ENCODE measurements around the gene NRL. TPM values are rescaled to one million over a fixed set of nuclear protein-coding genes. Genes with fewer than 3 reads are reported as not detected.

The NRL gene
- total RNA-seq, 1 experiment from 2014 or later: 2.3 TPM

DNA sequence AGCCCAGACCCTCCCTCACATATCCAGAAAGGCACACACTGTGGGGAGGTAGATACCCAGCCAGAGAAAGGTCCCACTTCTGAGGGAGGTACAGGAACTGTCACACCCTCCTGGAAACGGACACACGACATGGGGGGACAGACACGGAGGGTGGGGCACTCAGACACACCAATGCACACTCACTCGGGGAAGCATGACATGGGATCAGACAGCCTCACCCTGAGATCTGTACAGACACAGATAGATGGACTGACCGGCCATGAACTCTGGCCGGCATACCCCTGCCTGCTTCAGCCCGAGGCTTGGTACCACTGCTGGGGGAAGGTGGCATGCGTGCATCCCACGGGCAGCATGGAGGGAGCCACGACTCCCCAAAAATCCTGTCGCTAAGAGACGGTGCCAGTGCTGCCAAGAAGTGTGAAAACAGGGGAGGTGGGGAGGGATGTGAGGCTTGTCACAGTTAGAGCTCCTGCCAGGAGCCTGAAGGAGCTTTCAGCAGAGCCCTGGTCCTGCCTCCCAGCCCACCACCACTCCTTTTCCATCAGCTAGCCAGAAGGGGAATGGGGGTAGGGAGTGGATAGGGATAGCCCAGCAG lies 42.8 kb downstream of the NRL start:
- Histone ChIP-seq H3F3A (ENCODE audit: insufficient read depth, low read depth) (no peaks in the 10 kb centered on the region), H3K9me2 (ENCODE audit: insufficient read depth) (no peaks in the 10 kb centered on the region), H3K4me2 (no peak overlapping the region), H3K9me3 (ENCODE audit: insufficient read depth, low read depth) (no peaks in the 10 kb centered on the region), H2AFZ (no peak overlapping the region), H3K27me3 (ENCODE audit: insufficient read depth, low read depth) (peaks cover 13% of the 10 kb centered on the region), H3K4me1 (replicated peaks; ENCODE audit: insufficient read depth) (no peaks in the 10 kb centered on the region), H3K4me3 (no peak overlapping the region), H4K20me1 (ENCODE audit: insufficient read depth) (no peaks in the 10 kb centered on the region), H3K36me3 (ENCODE audit: low read depth) (no peaks in the 10 kb centered on the region), H3K27ac (no peak overlapping the region), H3K79me2 (ENCODE audit: low read depth) (no peaks in the 10 kb centered on the region)
- no TSS peak for BruUV-seq (replicated peaks)
- intact Hi-C loops (cut with micrococcal nuclease; ENCODE audit: unreplicated experiment): no loop called here
- ChIA-PET POLR2A (ENCODE audit: unreplicated experiment) (no interaction called here), CTCF (no interaction called here)
- DNase-seq: no peak
- TF ChIP-seq EZH2 (IDR thresholded peaks at IDR 0.05; ENCODE audit: low read depth): no peak

DNA sequence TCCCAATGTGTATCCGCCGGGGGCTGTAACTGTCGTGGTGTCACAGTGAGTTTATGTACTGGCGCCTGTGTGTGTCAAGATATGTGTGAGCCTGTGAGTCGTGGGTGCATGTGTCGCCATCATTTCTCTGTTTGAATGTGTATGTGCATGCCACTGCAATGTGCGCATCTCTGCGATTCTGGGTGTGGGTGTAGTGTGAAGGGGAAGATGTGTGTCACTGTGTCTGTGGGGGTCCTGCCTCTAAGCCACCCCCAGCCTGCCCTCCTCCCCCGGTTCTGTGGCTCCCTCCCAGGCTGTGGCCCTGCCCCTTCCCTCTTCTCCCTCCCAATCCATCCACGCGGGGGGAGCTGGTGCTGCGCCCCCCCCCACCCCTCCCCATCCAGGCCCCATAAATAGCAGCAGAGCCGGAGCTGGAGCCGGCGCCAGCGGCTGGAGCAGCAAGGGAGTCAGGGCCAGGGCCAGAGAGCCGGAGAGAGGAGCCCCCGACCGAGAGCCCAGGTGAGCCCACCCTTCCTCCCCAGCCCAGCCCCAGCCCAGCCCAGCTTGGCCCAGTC lies 43.5 kb downstream of the NRL start, which contains the start of gene CPNE6:
CPNE6 (plus strand) TSS at position 419 of the 554 bp plus-strand sequence. CDS start 1,375 bp downstream, outside the sequence.
- Histone ChIP-seq H3K36me3 (ENCODE audit: low read depth) (no peaks in the 10 kb centered on the region), H3K27ac (no peak within 1 kb of the TSS), H3K4me1 (replicated peaks; ENCODE audit: insufficient read depth) (no peaks in the 10 kb centered on the region), H3K79me2 (ENCODE audit: low read depth) (no peaks in the 10 kb centered on the region), H3K9me2 (ENCODE audit: insufficient read depth) (no peaks in the 10 kb centered on the region), H4K20me1 (ENCODE audit: insufficient read depth) (no peaks in the 10 kb centered on the region), H3K4me2 (no peak within 1 kb of the TSS), H3K27me3 (ENCODE audit: insufficient read depth, low read depth) (peaks cover 13% of the 10 kb centered on the region), H3K9me3 (ENCODE audit: insufficient read depth, low read depth) (no peaks in the 10 kb centered on the region), H3K4me3 (no peak within 1 kb of the TSS), H2AFZ (no peak within 1 kb of the TSS), H3F3A (ENCODE audit: insufficient read depth, low read depth) (no peaks in the 10 kb centered on the region)
- no TSS peak for BruUV-seq (replicated peaks)
- TF ChIP-seq EZH2 (IDR thresholded peaks at IDR 0.05; ENCODE audit: low read depth): no peak
- TF ChIP-seq, protein P1, sequence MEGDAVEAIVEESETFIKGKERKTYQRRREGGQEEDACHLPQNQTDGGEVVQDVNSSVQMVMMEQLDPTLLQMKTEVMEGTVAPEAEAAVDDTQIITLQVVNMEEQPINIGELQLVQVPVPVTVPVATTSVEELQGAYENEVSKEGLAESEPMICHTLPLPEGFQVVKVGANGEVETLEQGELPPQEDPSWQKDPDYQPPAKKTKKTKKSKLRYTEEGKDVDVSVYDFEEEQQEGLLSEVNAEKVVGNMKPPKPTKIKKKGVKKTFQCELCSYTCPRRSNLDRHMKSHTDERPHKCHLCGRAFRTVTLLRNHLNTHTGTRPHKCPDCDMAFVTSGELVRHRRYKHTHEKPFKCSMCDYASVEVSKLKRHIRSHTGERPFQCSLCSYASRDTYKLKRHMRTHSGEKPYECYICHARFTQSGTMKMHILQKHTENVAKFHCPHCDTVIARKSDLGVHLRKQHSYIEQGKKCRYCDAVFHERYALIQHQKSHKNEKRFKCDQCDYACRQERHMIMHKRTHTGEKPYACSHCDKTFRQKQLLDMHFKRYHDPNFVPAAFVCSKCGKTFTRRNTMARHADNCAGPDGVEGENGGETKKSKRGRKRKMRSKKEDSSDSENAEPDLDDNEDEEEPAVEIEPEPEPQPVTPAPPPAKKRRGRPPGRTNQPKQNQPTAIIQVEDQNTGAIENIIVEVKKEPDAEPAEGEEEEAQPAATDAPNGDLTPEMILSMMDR (conservative IDR thresholded peaks at IDR 0.05): no peak
- no peak for DNase-seq
- ChIA-PET CTCF (no interaction called here), POLR2A (ENCODE audit: unreplicated experiment) (no interaction called here)
- intact Hi-C loops (cut with micrococcal nuclease; ENCODE audit: unreplicated experiment): no loop called here

DNA sequence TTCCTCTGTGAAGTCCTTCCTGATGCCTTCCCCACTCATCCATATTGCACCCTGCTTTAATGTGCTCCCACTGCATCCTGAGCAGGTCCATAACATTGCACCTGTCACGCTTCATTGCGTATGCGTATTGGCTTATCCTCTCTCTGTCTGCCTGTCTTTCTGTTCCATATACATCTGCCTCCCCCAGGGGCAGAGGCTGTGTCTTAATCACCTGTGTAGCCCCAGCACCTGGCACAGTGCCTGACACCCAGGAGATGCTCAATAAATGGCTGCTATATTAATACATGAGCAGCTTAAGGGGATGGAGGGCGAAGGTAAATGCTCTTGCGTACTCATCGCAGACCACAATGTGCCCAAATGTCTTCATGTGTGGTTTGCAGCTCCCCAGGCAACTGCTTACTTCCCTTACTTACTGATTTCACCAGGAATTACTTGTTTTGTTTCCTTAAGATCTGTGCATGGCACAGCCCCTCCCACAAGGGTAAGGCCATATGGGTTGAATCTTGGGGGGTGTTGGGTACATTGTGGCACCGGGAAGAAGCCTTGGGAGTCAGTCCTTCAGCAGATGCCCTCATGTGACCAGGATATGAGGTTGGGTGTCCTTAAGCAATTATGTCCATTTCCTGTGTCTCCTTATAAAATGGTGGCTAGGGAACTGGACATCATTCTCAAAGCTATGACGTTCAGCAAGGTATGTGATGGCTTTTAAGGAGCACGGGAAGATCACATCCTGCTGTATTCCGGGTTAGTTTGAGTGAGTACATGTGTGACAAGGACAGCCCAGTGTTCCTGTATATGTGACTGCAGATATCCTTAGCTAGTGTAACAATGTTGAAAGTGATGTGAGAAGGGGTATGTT lies 44.2 kb downstream of the NRL start:
- TF ChIP-seq, protein P1 (conservative IDR thresholded peaks at IDR 0.05): no peak
- TF ChIP-seq EZH2 (IDR thresholded peaks at IDR 0.05; ENCODE audit: low read depth): no peak
- Histone ChIP-seq H3K4me1 (replicated peaks; ENCODE audit: insufficient read depth) (no peaks in the 10 kb centered on the region), H2AFZ (no peak overlapping the region), H3K27ac (no peak overlapping the region), H3K4me2 (no peak overlapping the region), H4K20me1 (ENCODE audit: insufficient read depth) (no peaks in the 10 kb centered on the region), H3K4me3 (no peak overlapping the region), H3K36me3 (ENCODE audit: low read depth) (no peaks in the 10 kb centered on the region), H3K27me3 (ENCODE audit: insufficient read depth, low read depth) (peaks cover 13% of the 10 kb centered on the region), H3K79me2 (ENCODE audit: low read depth) (no peaks in the 10 kb centered on the region), H3K9me3 (ENCODE audit: insufficient read depth, low read depth) (no peaks in the 10 kb centered on the region), H3K9me2 (ENCODE audit: insufficient read depth) (no peaks in the 10 kb centered on the region), H3F3A (ENCODE audit: insufficient read depth, low read depth) (no peaks in the 10 kb centered on the region)
- ChIA-PET CTCF (no interaction called here), POLR2A (ENCODE audit: unreplicated experiment) (interaction anchor here (0.6 kb wide), 1 partner anchor 86 kb away, joined by 3 read pairs; no protein-coding TSS in a partner anchor)
- intact Hi-C loops (cut with micrococcal nuclease; ENCODE audit: unreplicated experiment): no loop called here
- DNase-seq: no peak
- no TSS peak for BruUV-seq (replicated peaks)

All from PC-9 (cell line).